HG02678 (cell line): ENCODE results near the gene CFH.
"Not testable (repeated sequence)": the region's sequence is repeated elsewhere in the genome, so short reads cannot be mapped to it uniquely, and the experiment has no call there.

Source experiments
- ATAC-seq: cut with Tn5 transposase; IDR thresholded peaks from one replicate; pipeline ENCODE4 v1.9.1; 2021; ENCODE audit warnings: mild to moderate bottlenecking, moderate library complexity; ENCODE audit not compliant: unreplicated experiment

CFH gene

DNA sequence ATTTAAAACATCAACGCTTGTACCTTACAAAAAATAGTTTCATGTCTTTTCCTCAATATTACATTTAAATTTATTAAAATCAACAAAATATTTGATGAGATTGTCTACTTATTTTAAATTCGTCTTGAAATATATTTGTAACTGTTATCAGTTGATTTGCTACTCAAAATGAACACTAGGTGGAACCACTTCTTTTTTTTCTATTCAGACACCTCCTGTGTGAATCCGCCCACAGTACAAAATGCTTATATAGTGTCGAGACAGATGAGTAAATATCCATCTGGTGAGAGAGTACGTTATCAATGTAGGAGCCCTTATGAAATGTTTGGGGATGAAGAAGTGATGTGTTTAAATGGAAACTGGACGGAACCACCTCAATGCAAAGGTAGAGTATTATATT is 91.4 kb downstream of the CFH start:
- not testable (repeated sequence) for ATAC-seq

DNA sequence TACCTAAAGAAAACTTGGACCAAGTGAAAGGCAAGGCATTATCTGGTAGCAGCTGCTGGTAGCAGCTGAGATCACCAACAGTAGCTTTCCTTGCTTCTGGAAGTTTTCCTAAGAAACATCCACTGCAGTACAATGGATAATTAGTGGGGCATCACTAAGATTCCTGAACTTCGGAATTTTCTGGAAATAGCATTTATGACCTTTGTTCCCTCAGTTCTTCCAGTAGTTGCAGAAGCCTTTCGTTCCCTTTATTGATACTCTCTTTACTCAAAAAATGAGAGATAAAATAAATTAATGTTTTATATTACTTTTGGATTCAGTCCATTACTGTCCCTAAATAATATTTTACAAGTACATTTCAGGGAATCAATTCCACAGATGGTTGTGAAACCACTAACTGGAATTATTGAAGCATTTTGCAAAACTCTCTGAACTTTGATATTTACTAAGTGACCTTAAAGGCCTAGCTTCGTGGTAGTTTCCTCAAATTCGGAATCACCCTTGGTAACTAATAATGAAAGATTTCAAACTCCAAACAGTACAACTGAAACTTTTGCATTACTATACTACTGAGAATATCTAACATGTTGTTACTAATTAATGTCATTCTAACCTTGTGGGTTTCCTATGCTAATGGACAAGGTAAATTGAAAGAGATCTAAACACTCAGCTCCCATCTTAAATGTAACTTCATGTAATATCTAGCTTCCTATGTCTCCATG is 113.3 kb downstream of the CFH start:
- ATAC-seq, result not testable (repeated sequence)

DNA sequence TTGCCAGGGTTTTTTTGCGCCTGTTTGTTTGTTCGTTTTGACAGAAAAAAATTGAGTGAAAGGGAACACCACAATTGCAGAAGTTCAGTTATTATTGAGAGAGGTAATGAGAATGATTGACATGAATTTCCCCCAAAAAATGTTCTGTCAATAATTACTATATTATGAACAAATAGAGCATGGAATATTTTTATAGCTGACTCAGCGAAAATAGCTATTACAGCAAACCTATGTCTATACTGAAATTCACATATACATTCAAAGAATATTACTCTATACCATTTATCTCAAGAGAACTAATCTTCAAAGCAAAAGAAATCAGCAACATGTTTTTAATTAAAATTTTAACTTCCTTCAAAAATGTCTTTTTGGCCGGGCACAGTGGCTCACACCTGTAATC is 118.0 kb downstream of the CFH start:
- not testable (repeated sequence) for ATAC-seq

DNA sequence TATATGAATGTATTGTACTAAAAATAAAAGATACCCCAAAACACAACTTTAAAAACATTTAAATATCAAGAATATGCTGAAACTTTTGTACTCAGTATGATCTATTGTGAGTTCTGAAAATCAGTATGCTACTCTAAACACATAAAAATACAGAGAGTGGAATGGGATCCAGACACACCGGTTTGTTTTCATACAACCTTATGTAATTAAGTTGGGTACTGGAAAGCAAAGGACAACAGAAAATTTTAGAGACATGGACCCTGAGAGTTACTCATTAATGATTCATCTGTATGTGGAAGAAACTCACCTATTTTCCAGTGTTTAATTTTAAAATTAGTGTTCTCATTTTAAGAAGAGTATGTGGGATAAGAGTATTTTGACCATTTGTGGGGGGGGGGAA is 121.9 kb downstream of the CFH start:
- ATAC-seq, result no peak

DNA sequence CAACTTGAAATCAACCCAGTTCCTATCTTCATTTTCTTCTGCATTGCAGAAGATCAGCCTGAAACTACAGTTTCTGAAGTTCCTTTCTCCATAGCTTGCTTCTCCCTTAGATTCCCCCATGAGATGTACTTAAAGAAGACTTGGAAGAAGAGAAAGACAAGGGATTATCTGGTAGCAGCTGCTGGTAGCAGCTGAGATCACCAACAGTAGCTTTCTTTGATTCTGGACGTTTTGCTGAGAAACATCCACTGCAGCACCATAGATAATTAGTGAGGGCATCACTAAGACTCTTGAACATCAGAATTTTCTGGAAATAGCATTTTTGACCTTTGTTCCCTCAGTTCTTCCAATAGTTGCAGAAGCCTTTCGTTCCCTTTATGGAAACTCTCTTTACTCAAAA is 122.3 kb downstream of the CFH start:
- no peak for ATAC-seq

DNA sequence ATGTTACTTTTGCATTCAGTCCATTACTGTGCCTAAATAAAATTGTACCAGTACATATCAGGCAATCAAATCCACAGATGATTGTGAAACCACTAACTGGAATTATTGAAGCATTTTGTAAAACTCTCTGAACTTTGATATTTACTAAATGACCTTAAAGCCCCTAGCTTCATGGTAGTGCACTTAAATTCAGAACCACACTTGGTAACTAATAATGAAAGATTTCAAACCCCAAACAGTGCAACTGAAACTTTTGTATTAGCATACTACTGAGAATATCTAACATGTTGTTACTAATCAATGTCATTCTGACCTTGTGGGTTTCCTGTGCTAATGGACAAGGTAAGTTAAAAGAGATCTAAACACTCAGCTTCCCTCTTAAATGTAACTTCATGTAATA is 122.8 kb downstream of the CFH start, which contains the start of gene CFHR3:
TSS of gene CFHR3 (plus strand) at position 238 of the 400 bp plus-strand sequence. CDS start at position 285, 47 bp downstream.
- no peak for ATAC-seq

DNA sequence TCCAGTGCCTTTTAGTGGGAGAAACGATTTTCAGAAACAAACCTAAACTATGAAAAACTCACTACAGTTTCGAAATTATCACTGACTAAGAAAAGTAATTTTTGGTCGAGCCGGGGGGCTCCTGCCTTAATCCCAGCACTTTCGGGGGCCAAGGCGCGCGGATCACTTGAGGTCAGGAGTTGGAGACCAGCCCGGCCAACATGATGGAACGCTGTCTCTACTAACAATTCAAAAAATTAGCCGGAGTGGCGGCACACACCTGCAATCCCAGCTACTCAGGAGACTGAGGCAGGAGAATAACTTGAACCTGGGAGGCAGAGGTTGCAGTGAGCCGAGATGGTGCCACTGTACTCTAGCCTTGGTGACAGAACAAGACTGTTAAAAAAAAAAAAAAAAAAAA is 125.8 kb downstream of the CFH start:
- ATAC-seq, result no peak

DNA sequence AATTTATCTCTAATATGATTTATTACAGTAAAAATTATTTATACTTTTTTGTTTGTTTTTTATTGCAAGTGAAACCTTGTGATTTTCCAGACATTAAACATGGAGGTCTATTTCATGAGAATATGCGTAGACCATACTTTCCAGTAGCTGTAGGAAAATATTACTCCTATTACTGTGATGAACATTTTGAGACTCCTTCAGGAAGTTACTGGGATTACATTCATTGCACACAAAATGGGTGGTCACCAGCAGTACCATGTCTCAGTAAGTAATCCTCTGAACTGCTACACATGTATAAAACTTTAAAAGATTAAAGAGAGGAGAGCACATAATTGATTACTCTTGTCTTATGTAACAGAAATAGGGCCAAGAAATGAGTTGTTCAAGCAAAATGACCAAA is 127.2 kb downstream of the CFH start:
- no peak for ATAC-seq

DNA sequence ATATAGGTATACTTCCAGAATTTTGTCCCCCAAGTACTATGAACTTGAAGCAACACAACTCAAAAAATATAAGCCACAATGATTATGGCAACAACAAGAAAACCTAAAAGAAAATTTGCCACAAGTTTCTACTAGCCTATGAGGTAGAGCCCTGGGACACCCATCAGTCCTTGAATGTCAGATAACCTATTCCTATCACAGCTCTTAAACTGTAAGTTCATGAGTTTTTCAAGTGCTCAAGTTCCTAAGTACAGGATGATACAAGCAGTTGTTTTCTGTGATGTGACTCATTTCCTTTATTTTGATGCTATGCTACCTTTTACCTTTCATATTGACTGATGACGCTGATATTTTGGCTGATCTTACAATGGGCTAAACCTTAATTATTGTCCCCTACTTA is 139.4 kb downstream of the CFH start:
- ATAC-seq, result not testable (repeated sequence)

DNA sequence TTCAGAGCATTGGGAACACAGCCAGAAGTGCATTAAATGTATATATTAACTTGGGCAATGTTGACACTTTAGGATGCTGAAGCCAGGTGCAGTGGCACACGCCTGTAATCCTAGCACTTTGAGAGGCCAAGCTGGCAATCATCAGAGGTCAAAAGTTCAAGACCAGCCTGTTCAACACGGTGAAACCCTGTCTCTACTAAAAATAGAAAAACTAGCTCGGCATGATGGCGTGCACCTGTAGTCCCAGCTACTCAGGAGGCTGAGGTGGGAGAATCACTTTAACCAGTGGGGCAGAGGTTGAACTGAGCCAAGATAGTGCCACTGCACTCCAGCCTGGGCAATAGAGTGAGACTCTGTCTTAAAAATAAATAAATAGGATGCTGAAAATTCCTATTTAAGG is 142.3 kb downstream of the CFH start:
- ATAC-seq, result not testable (repeated sequence)
